MM.1S (cell line): Measurements from ENCODE around the gene HOXC6.

Experiments
- DNase-seq: peaks from one replicate; pipeline ENCODE4 v3.0.0-alpha.2; 2015
- H2AFZ ChIP-seq: fragments of 300-600 bp; sonication (generic); 2 replicates; pipeline ENCODE4 v1.6.0; 2016; ENCODE audit warnings: antibody characterized with exemption, low read length
- H3F3A ChIP-seq: fragments of 300-600 bp; sonication (generic); 2 replicates; pipeline ENCODE4 v1.6.1; 2016; ENCODE audit warnings: mild to moderate bottlenecking, antibody characterized with exemption, low read length, moderate library complexity, mixed read lengths; ENCODE audit not compliant: insufficient read depth
- H3K27ac ChIP-seq: fragments of 300-600 bp; sonication (generic); 2 replicates; pipeline ENCODE4 v1.5.1; 2016; ENCODE audit warnings: mild to moderate bottlenecking, low read length
- H3K27me3 ChIP-seq: fragments of 300-600 bp; sonication (generic); replicated peaks from 2 replicates; pipeline ENCODE4 v1.6.0; 2016; ENCODE audit warnings: low read length; ENCODE audit not compliant: insufficient read depth
- H3K36me3 ChIP-seq: fragments of 300-600 bp; sonication (generic); replicated peaks from 2 replicates; pipeline ENCODE4 v1.6.1; 2016; ENCODE audit warnings: mild to moderate bottlenecking, low read length, mixed read lengths; ENCODE audit not compliant: insufficient read depth
- H3K4me1 ChIP-seq: fragments of 300-600 bp; sonication (generic); 2 replicates; pipeline ENCODE4 v1.6.1; 2016; ENCODE audit warnings: low read length, mixed read lengths
- H3K4me2 ChIP-seq: fragments of 300-600 bp; sonication (generic); 2 replicates; pipeline ENCODE4 v1.6.0; 2016; ENCODE audit warnings: low read depth, low read length
- H3K4me3 ChIP-seq: fragments of 300-600 bp; sonication (generic); 2 replicates; pipeline ENCODE4 v1.5.1; 2016; ENCODE audit warnings: low read length, mixed read lengths
- H3K79me2 ChIP-seq: fragments of 300-600 bp; sonication (generic); 2 replicates; pipeline ENCODE4 v1.6.1; 2016; ENCODE audit warnings: mixed run types, low read length, mixed read lengths
- H3K9ac ChIP-seq: fragments of 300-600 bp; sonication (generic); 2 replicates; pipeline ENCODE4 v1.6.1; 2016; ENCODE audit warnings: low read length, mixed read lengths
- H3K9me2 ChIP-seq: fragments of 300-600 bp; sonication (generic); replicated peaks from 2 replicates; pipeline ENCODE4 v1.6.1; 2016; ENCODE audit warnings: mild to moderate bottlenecking, low read length, mixed read lengths; ENCODE audit not compliant: insufficient read depth
- H3K9me3 ChIP-seq: fragments of 300-600 bp; sonication (generic); replicated peaks from 2 replicates; pipeline ENCODE4 v1.6.1; 2016; ENCODE audit warnings: mild to moderate bottlenecking, low read length, mixed read lengths; ENCODE audit not compliant: insufficient read depth
- H4K20me1 ChIP-seq: fragments of 300-600 bp; sonication (generic); 2 replicates; pipeline ENCODE4 v1.6.1; 2016; ENCODE audit warnings: mild to moderate bottlenecking, low read length, moderate library complexity, mixed read lengths; ENCODE audit not compliant: insufficient read depth
- EZH2 ChIP-seq: fragments of 300-600 bp; sonication (generic); optimal IDR thresholded peaks from 2 replicates; pipeline ENCODE3; 2017; ENCODE audit warnings: low read depth, mild to moderate bottlenecking, antibody characterized with exemption, low read length, mixed read lengths
- EZH2phosphoT487 ChIP-seq: fragments of 300-600 bp; sonication (generic); IDR thresholded peaks from 2 replicates; pipeline ENCODE4 v1.6.1; 2018; ENCODE audit warnings: antibody characterized with exemption, low read length
- TF ChIP-seq, protein P1 (sequence below): fragments of 300-600 bp; sonication (generic); IDR thresholded peaks from 2 replicates; pipeline ENCODE4 v1.5.1; 2016; ENCODE audit warnings: antibody characterized with exemption, low read length, mixed read lengths

HOXC6 gene

DNA sequence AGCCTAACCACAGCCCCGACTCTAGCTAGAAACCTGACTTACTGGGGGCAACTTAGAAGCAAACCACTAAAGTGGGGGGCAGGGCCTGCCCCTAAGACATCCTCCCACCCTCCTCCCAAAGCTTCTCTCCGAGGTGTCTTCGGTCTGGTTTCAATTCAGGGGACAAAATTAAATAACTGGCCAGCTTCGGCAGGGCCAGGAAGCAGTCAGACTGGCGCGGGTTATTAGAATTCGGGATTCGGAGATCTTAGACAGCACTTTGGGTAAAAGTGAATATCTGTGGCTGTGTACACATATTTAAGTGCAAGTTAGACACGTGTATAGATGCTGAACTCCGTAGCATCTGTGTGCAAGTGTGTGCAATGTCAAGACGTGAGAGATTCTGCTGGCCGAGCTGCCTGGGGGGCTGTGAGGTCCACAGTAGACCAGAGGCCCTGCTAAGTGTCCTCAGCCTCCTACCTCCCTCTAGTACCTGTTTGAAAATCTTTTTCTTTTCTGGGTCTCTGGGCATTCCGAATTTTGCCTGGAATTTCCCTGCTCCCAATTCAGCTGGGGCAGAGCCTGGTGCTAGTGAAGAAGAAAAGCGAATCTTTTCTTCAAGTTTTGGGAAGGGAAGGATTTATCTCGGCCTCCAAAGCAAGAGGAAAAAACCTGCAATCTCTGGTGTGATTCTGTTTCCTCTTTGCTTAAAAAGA, 47.3 kb upstream of the HOXC6 start:
- Histone ChIP-seq H3F3A (no peaks in the 10 kb centered on the region), H3K9me3 (no peaks in the 10 kb centered on the region), H3K9me2 (no peaks in the 10 kb centered on the region), H3K4me3 (no peak overlapping the region), H4K20me1 (no peaks in the 10 kb centered on the region; the same call in 1 of the 2 replicates), H3K36me3 (no peaks in the 10 kb centered on the region), H3K4me2 (no peak overlapping the region), H2AFZ (no peak overlapping the region), H3K27ac (no peak overlapping the region), H3K9ac (no peak overlapping the region), H3K79me2 (no peaks in the 10 kb centered on the region), H3K4me1 (peaks cover 5% of the 10 kb centered on the region; the same call in 1 of the 2 replicates), H3K27me3 (peaks cover 96% of the 10 kb centered on the region)
- DNase-seq = no peak
- TF ChIP-seq EZH2 = no peak
- no peak for TF ChIP-seq EZH2phosphoT487
- TF ChIP-seq, protein P1, sequence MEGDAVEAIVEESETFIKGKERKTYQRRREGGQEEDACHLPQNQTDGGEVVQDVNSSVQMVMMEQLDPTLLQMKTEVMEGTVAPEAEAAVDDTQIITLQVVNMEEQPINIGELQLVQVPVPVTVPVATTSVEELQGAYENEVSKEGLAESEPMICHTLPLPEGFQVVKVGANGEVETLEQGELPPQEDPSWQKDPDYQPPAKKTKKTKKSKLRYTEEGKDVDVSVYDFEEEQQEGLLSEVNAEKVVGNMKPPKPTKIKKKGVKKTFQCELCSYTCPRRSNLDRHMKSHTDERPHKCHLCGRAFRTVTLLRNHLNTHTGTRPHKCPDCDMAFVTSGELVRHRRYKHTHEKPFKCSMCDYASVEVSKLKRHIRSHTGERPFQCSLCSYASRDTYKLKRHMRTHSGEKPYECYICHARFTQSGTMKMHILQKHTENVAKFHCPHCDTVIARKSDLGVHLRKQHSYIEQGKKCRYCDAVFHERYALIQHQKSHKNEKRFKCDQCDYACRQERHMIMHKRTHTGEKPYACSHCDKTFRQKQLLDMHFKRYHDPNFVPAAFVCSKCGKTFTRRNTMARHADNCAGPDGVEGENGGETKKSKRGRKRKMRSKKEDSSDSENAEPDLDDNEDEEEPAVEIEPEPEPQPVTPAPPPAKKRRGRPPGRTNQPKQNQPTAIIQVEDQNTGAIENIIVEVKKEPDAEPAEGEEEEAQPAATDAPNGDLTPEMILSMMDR = no peak

DNA sequence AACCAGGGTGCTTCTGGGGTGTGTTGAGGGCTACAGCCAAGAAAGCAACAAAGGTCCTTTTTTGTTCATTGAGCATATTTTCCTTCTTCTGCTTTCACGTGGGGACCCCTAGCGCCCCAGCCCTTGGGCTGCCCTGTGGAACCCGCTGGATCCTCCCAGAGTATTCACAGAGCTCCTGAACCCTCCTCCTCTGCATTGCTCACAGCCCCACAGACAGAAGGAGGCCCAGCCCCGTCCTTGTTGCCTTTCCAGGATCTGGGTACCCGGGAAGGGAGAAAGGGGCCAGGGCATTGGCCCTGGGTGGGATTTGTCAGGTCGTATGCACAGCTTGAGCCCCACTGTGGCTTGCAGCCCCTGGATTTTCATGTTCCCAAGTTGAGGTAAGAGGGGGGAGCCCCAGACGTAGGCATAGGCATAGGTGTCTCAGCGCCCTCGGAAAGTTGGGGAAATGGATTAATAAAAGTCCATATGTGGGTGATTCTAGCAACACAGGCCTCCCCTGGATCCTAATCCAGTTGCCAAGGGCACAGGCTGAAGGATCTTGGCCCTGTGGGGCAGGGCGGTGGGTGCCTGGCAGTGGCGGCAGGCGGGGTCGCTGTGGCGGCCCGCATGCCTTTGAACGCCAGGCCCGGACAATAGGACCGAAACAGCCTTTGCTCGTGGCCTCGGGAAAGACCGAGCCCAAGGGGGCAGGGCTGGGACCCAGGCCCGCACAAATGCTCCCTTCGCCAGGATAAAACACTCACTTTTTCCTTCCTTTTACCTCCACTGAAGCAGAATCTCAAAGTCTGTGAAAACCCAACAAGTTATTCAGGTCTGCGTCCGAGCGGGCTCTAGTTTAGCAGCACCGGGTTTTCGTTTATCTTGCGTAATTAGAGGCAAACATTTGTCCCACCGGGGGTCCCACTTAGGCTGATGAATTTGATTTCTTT, 46.3 kb upstream of the HOXC6 start:
- no peaks in the 10 kb centered on the region for H3F3A ChIP-seq
- no peaks in the 10 kb centered on the region; the same call in 1 of the 2 replicates for H4K20me1 ChIP-seq
- H3K9me3 ChIP-seq = no peaks in the 10 kb centered on the region
- peaks cover 5% of the 10 kb centered on the region; the same call in 1 of the 2 replicates for H3K4me1 ChIP-seq
- H3K4me2 ChIP-seq = no peak overlapping the region
- TF ChIP-seq EZH2phosphoT487 = no peak
- TF ChIP-seq EZH2 = no peak
- TF ChIP-seq, protein P1 = no peak
- no peaks in the 10 kb centered on the region for H3K79me2 ChIP-seq
- peaks cover 96% of the 10 kb centered on the region for H3K27me3 ChIP-seq
- no peak for DNase-seq
- H3K4me3 ChIP-seq = no peak overlapping the region
- no peak overlapping the region for H2AFZ ChIP-seq
- no peak overlapping the region for H3K27ac ChIP-seq
- no peaks in the 10 kb centered on the region for H3K36me3 ChIP-seq
- no peak overlapping the region for H3K9ac ChIP-seq
- no peaks in the 10 kb centered on the region for H3K9me2 ChIP-seq

DNA sequence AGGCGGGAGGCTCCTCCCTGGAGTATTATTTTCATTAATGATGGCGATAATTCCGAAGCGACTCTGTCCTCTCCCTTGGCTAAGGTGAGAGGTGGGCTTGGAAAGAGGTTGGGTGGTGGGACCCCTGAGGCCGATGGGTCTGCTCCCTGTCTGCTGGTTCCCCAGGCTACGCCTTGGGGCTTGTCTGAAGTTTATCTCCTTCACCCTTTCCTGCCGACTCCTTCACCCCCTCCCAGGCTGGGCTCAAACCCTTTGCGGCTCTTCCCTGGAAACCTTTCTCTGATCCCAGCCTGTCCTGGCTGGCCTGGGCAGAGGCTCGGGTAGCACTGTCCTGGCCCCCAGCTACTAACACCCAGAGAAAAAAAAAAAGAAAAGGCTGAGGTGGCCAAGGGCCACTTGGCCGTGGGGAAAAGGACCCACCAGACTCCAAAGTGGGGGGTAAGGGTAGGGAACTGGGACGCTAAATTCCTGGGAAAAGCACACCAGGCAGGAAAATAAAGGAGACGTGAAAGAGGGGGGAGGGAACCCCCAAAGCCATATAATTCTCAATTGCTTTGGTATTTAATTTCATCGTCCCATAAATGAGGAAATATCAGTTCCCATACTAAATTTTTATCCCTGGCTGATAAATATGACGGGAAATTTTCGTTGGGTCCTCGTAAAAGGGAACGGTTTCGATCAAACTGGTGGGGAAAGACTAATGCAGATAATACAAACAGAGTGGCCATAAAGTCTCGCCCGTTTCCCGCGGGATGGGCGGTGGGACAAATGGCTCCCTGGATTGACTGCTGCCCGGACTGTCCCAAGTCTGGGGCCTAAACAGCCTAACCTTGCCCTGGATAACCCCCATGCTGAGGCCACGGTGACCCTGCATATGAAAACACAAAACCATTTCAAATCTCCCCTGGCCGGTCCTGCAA, 45.3 kb upstream of the HOXC6 start:
- Histone ChIP-seq H3K36me3 (no peaks in the 10 kb centered on the region), H2AFZ (no peak overlapping the region), H3K27ac (no peak overlapping the region), H3K4me3 (no peak overlapping the region), H3K4me1 (peaks cover 3% of the 10 kb centered on the region; the same call in 1 of the 2 replicates), H3K4me2 (no peak overlapping the region), H3K9me3 (no peaks in the 10 kb centered on the region), H3K27me3 (peaks cover 96% of the 10 kb centered on the region), H3K79me2 (no peaks in the 10 kb centered on the region), H3K9ac (no peak overlapping the region), H3F3A (no peaks in the 10 kb centered on the region), H3K9me2 (no peaks in the 10 kb centered on the region), H4K20me1 (no peaks in the 10 kb centered on the region; the same call in 1 of the 2 replicates)
- TF ChIP-seq EZH2 = peak; percentile 85
- TF ChIP-seq EZH2phosphoT487 = no peak; the same call in 1 of the 2 replicates
- no peak for DNase-seq
